Peyer's patch (tissue), 4 donors: ENCODE measurements around the gene IFNK.

Experiments used
- POLR2A ChIP-seq, 2 donors: fragments of 450-650 bp; IDR thresholded peaks; one replicate each; pipeline ENCODE4 v1.5.1; 2017; ENCODE audit warnings: antibody characterized with exemption in 2 of 2, mild to moderate bottlenecking in 2 of 2, moderate library complexity in 2 of 2
- TF ChIP-seq, protein P1 (sequence below), 6 experiments: fragments of 450-650 bp in 4 of 6; fragments of 200-600 bp in 2 of 6; sonication (generic) in 1 of 6; IDR thresholded peaks; one replicate each; pipeline ENCODE4 v1.5.1; 2017 to 2019; ENCODE audit warnings: antibody characterized with exemption in 6 of 6, mild to moderate bottlenecking in 3 of 6, moderate library complexity in 1 of 6

DNA sequence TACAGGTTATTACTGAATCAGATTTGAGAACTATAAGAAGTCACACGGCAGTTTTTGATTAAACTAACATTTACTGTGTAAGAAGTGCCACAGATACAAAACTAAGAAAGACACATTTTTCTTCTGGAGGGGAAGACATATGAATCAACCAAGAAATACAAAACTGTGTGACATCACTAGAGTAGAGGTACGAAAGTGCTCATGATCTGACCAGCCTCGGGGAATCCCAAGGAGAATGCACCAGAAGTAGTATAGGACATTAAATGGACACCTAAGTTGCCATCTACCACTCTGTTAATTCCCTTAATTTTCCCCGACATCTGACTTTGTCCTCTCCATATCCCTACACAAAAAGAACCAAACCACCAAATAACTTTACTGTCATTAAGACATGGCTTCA, 5.3 kb upstream of the IFNK start:
- TF ChIP-seq, protein P1, sequence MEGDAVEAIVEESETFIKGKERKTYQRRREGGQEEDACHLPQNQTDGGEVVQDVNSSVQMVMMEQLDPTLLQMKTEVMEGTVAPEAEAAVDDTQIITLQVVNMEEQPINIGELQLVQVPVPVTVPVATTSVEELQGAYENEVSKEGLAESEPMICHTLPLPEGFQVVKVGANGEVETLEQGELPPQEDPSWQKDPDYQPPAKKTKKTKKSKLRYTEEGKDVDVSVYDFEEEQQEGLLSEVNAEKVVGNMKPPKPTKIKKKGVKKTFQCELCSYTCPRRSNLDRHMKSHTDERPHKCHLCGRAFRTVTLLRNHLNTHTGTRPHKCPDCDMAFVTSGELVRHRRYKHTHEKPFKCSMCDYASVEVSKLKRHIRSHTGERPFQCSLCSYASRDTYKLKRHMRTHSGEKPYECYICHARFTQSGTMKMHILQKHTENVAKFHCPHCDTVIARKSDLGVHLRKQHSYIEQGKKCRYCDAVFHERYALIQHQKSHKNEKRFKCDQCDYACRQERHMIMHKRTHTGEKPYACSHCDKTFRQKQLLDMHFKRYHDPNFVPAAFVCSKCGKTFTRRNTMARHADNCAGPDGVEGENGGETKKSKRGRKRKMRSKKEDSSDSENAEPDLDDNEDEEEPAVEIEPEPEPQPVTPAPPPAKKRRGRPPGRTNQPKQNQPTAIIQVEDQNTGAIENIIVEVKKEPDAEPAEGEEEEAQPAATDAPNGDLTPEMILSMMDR (IDR thresholded peaks at IDR 0.05) = no peak
- TF ChIP-seq POLR2A (IDR thresholded peaks at IDR 0.05) = no peak
